Activated naive CD4-positive, alpha-beta T cell (primary cell): ENCODE data around the gene ASTN1.

Experiments
- DNase-seq, 4 experiments: peaks; one replicate each; lab custom pipeline; 2025; lab: John Stamatoyannopoulos, UW

The ASTN1 gene

GRCh38 chr1:176926330-176927086 lies 238.0 kb downstream of the ASTN1 start:
- DNase-seq: no peak

DNA sequence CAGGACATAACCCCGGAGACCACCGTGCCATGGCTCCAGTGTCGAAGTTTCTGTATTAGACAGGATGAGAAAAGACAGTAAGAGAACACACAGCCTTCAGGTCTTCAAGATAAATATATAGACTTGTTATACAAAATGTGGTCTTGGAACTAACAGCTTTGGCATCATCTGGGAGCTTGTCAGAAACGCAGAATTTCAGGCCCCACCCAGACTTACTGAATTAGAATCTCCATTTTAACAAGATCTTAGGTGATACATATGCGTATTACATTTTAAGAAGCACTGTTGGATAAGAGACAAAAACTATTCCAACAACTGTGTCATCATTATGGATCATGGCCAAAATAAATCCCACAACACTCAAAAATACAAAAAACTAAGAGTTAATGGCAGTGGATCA lies 239.3 kb downstream of the ASTN1 start:
- no peak for DNase-seq

GRCh38 chr1:176923283-176923682 lies 241.2 kb downstream of the ASTN1 start:
- DNase-seq: no peak

DNA sequence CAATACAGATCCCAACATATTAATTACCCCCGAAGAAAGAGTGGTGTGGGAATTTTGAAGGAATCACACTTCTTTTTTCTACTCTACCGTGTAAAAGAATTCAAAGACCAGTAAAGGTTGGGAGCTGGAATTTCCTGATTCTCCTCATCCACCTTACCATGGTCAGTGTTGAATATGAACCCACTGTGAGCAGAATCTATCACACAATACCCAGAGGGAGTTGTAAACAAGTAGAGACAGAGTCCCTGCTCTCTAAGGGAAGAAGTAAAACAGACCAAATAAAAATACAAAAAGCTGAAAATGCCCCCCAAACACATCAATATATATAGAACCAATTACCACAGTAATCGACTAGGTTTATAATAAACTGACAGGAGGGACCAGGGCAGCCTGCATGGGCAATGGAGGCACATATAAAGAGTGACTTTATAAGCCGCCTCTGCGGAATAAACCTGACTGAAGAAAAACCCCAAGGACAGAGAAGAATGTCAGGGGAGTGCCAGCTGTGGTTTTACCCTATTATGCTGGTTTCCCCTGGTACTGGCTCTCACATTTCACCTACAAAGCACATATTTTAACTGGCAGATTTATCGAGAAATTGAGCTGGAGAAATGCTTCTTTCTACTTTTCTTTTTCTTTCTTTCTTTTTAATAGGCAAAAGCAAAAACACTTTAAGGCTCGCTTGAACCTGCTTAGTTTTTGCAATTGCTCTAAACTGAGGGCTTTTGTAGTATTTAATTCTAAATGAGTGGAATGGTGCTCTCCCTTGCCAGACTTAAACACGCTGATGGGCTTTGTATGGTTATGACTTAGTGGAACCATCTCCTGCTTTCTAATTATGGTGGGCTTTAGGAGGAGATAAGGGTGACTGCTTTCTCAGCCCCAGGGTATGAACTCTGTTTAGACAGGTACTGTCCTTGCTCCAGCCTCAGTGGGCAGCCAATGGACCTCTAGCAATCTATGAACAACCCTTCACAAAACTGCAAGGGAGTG lies 244.8 kb downstream of the ASTN1 start:
- DNase-seq: no peak

- no peak for DNase-seq
Observed at GRCh38 chr1:176905648-176906047, 258.9 kb downstream of the ASTN1 start.

DNA sequence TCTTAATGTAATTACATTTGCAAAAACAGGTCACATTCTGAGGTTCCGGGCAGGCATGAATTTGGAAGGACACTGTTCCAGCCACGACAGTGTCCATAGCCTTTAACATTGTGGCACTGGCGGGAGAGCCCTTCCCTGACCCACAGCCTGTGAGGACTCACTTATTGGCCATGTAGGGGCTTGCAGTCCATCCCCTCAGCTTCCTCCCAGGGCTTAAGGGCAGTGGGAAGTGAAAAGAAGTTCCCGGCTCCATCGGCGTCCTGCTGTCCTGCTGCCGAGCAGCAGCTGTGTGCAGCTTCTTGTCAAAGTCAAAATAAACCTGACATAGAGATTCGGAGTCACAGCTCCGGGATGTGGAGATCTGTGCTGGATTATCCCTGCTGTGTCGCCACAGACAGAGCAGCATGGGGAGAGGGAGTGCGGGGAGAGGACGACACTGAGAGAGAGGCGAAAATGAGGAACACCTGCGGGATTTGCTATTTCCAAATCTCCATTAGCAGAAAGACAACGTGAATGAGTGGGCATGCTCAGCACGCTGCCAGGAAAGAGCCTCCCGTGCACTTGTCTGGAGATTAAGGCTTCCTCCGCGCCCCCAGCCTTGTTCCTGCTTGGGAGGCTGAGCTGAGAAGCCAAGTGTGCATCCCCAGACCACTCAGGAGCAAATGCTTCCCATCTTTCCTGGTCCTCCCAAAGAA lies 260.3 kb downstream of the ASTN1 start:
- DNase-seq: no peak

GRCh38 chr1:176903474-176903873 lies 261.0 kb downstream of the ASTN1 start:
- no peak for DNase-seq

- DNase-seq: no peak
Observed at GRCh38 chr1:176899321-176899720, 265.2 kb downstream of the ASTN1 start.

DNA sequence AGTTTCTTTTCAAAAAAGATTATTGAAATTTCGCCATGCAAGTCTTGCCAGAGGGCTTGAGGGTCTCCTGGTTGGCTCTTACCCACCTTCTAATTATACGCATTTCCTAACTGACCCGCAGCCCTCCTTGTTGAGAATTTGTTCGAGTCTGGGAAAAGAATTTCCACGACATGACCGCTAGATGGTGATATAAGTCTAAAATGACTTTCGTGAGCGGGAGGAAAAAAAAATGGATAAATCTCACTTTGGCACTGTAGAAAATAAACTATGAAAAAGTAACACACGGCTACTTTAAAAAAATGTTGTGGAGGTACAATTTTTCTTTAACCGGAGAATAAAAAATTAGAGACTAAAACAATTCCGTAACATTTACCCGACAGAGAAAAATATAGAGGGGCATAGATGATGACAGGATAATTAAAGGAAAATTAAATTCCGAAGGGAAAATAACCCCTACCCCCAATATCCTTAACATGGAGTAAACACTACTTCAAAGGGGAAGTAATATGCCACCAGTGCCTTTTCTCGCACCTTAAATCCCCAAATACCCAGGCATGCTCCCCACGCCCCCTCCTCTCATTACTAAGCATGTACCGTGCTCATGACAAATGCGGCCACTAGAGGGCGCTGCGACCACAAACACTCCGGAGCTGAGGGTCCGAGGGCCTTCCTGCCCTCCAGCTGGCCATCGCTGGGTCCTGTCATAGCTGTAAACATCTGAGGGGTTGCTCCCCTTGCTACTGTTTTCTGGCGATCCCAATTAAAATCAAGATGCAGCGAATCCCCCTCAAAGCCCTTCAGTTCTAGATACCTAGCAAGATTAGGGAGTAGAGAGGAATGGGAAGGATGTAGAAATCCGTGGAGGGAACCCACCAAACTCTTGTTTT lies 266.9 kb downstream of the ASTN1 start:
- DNase-seq: no peak

GRCh38 chr1:176896216-176896615 lies 268.3 kb downstream of the ASTN1 start:
- no peak for DNase-seq

GRCh38 chr1:176894450-176894849 lies 270.1 kb downstream of the ASTN1 start:
- DNase-seq: no peak

DNA sequence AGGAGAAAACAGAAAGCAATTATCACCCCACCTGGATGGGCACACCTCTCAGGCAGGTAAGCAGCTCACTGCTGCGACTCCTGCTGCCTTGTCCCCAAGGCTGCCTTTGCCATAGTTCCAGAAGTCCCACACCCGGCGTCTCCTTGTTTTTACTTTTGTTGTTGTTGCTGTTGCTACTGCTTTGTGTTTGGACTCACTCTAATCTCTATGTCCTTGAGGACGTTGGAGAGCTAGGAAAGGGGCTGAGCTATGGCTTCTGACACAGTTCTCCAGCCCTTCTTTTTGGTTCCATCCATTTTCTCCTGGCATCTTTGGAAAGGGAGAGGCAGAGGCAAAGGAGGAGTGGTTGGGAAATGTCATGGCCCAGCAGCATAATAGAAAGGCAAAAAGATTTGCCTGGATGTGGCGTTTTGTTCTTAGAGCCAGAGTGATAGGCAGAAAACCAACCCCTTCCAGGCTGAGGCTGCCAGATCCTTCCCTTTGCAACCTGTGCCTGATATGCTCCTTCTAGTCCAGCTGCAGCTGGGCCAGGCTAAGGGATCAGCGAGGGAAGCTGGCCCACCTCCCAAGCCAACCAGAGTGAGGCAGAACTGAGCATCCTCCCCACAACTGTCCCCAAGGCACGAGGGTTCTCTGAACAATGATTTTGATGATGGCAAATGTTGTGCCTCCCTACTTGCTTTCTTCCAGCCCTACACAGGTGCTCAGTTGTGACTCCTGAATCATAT lies 270.7 kb downstream of the ASTN1 start:
- no peak for DNase-seq

DNA sequence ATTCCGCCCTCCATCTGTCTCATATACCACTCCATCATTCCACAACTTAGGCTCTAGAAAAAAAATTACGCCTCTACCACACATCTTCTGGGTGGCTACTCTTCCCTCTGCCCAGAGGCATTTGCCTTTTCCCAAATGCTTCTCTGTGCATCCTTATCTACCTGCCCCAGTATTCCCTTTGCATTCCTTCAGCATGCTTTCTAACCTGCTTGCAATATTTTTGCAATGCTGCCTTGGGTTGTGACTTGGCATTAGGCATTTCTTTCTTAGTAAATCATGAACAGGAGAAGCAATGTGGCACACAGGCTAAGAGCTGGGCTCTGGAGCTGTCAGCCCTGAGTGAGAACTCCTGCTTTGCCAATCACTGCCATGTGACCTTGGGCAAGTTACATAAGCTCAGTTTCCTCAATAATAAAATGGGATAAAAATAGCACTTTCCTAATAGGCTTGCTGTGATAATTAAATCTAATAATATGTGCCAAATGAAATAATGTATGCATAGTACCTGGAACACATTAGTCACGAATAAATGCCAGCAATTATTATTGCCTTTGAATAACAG lies 276.0 kb downstream of the ASTN1 start:
- no peak for DNase-seq

GRCh38 chr1:176885751-176886150 lies 278.8 kb downstream of the ASTN1 start:
- DNase-seq: no peak

DNA sequence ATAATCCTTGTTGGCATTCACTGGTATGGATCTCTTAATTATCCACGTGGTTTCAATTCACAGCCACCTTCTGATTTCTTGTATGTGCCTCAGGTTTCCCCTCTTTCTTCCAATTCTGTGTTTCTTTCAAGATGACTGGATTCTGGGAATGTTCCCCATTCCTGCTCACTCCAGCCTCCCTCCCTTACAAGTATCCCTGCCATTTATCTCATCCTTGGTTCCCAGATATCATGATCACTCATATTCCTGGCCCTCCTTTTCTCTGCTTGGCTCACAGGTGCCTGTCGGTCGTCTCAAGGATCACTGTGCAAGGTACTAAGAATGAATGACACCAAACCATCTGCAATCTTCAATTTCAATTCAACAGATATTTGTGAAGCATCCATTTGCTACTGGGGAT lies 279.2 kb downstream of the ASTN1 start:
- no peak for DNase-seq

DNA sequence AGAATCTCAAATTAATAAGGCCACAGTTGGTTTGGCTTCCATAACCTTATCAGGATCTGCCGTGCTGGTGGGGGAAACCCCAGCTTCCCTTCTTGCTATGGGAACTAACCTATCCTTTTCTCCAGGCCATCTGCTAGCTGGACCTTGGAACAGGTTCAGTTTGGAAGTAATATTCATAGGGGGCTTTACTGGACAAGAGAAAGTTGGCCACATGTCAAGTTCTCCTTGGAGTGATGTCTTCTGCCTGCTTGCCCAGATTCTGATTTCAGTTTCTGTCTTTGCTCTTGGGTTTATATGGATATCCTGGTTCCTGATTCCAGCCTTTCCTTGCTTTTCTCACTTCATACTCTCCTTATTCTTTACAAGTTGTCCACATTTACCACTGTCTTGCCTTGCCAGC lies 279.6 kb downstream of the ASTN1 start:
- DNase-seq: no peak

DNA sequence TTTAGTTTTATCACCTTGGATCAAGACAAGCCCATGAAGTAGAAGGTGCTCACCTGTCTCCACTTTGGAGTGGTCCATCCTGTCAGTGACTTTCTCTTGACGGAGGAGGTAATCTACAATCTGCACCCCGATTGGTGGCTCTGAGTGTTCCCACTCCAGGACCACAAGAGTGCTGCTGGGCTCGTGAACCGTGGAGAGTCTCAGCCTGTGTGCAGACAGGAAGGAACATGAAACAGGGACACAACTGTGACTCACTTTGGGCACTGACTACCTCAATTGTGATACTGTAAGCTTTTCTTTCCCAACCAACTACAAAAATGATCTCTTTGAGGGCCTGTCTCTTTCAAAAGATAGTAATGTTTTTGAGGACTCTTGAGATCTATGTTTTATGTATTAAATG lies 280.2 kb downstream of the ASTN1 start:
- no peak for DNase-seq

DNA sequence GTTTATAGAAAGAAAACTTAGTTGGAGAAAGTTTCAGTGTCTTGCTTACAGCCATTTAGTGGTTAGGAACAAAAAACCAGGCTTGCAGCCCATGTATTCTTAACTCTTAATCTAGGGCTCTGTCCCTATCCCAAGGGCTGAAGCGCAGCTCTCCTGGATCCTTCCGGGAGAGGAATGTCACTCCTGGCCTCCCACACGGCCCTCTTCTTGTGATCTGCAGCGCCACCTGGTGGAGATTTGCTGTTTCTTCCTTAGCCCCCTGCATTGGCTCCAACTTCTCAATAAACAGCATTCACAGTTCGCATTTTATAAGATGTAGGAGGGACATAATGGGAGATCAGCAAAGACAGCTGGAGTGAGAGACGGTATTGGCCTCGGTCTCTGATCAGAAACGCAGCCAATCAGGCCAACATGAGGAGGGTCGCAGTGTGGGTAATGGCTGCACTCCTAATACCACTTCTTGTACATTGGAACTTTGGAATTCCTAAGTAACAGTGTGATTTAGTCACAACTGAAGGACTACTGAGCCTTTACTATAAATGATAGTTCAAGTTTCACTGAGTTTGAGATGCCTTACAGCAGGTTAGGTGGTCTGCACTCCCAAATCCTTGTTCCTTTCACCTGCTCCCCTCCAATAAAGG lies 283.4 kb downstream of the ASTN1 start:
- DNase-seq: no peak

DNA sequence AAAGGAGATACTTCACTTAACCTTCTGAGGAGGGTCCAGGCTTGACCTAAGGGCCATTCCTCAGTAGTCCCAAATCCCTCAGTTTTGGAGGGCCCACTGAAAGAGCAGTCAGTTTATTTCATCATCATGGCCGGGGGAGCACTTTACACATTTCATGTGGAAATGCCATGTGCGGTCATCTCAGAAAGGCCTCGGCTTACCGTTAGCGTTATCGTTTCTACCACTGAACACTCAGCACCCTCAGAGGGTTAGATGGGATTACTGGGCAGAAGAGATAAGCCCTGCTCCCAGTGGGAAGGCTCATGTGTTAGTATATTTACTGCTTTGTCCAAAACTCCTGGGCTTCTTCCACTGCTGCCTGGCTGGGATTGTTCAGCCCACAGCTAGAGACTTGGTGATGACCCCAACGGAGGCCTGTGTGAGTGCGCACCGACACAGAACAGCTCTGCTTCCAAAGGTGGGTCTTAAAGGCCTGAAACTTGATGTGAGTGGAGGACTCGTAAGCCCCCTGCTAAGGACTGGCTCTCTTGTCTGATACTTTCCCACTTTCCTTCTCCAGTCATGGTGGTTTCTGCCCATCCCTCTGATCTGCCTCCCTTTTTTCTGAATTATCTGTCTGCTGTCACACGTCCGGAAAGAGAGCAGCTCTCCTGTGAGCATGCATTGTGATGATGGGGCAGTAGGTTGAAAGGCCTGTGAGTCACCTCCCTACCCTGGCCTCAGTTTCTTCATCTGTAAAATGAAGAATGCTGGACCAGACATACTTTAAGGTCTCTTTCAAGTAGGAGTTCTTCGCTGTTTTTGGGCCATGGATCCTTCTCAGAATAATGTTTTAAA lies 284.5 kb downstream of the ASTN1 start:
- DNase-seq: no peak
